HG02623 (cell line): Measurements from ENCODE around the gene PLPPR5.

Source experiments
- ATAC-seq: cut with Tn5 transposase; IDR thresholded peaks from one replicate; pipeline ENCODE4 v1.9.1; 2021; ENCODE audit warnings: moderate library complexity; ENCODE audit not compliant: unreplicated experiment

The PLPPR5 gene

GRCh38 chr1:98860329-98860728 lies 144.3 kb downstream of the PLPPR5 start:
- ATAC-seq: no peak

DNA sequence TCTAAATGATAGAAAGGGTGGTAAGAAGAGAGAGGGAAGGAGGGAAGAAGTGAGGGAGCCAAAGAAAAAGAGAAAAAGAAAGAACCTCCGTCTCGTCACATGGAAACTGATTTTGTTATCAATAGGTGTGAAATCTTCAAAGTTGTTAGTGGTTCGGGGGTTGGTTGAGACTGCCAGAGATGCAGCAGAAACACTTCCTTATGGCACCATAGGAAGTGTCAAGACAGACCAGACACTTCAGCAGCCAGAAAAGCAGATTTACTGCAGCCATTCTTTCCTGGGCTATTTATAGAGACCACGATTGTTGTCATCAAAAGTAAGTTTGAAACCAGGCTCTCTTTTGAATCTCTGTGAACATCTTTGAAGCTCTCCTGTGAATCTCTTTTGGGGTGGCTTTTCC lies 150.5 kb downstream of the PLPPR5 start:
- ATAC-seq: no peak

GRCh38 chr1:98849969-98850636 lies 154.6 kb downstream of the PLPPR5 start:
- ATAC-seq: no peak

DNA sequence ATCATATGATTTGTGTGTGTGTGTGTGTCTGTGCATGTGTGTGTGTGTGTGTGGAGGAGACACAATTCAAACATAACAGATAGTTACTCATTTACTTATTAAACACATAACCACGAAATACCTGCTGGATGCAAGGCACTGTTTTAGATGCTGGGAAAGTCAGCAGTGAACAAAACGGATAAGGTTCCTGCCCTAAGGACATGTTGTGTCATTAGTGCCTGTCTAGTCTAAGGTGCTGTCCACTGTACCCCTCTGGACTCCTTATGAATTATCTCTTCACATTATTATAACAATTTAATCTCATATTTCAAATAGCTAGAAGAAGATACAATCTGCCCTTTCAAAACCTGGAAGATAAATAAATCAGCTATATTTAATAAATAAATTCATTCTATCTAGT lies 162.4 kb downstream of the PLPPR5 start:
- ATAC-seq: no peak
